Uterus (tissue), 2 donors: ENCODE results near the gene STAMBPL1.

Experiments
- CTCF ChIP-seq, 4 experiments: fragments of 200-600 bp in 2 of 4; fragments of 450-650 bp in 2 of 4; sonication (generic) in 2 of 4; IDR thresholded peaks; one replicate each; pipeline ENCODE4 v1.5.1; 2016 to 2019; ENCODE audit warnings: antibody characterized with exemption in 4 of 4, mild to moderate bottlenecking in 2 of 4, moderate library complexity in 1 of 4
- POLR2A ChIP-seq, 2 donors: fragments of 450-650 bp; IDR thresholded peaks; one replicate each; pipeline ENCODE4 v1.6.1; 2016; ENCODE audit warnings: antibody characterized with exemption in 2 of 2, mild to moderate bottlenecking in 1 of 2, moderate library complexity in 1 of 2

- TF ChIP-seq POLR2A (IDR thresholded peaks at IDR 0.05): no peak
- no peak for TF ChIP-seq CTCF (IDR thresholded peaks at IDR 0.05)
Observed at GRCh38 chr10:88881922-88882645, 2.0 kb downstream of the STAMBPL1 start.
